ENCODE data around the gene RAC2.

DNA sequence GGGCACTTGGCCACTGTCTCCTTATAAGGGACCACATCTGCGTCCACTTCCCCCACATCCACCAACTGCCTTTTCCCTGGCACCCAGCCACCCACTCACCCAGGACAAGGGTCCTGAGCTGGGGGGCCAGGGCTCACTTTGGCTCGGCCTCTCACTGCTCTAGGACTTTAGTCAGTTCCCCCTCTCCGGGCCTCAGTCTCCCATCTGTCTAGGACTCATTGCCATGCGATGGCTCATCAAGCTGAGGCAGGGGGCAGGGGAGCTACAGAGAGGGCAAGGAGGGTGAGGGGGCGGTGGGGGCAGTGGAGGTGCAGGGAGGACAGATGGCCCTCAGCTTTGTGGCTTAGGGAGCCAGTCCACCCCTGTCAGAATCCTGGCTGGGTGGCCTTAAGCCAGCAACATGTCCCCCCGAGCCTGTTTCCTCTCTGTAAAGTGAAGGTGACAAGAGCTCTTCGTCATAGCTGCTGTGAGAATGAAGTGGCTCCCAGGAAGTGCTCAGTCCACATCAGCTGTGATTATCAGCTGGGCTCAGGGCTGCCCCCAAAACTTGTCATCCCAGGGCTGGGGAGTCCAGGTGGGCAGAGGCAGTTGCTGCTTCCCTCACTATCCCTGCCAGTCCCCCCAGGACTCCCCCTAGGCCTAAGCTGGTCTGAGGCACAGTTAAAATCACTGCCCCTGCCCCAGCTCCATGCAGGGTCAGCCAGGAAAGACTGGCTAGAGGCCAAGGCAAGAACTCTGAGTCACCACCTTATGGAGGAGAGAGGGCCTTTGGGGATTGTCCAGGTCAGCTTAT, 14.9 kb downstream of the RAC2 start:
- TF ChIP-seq, protein P1, sequence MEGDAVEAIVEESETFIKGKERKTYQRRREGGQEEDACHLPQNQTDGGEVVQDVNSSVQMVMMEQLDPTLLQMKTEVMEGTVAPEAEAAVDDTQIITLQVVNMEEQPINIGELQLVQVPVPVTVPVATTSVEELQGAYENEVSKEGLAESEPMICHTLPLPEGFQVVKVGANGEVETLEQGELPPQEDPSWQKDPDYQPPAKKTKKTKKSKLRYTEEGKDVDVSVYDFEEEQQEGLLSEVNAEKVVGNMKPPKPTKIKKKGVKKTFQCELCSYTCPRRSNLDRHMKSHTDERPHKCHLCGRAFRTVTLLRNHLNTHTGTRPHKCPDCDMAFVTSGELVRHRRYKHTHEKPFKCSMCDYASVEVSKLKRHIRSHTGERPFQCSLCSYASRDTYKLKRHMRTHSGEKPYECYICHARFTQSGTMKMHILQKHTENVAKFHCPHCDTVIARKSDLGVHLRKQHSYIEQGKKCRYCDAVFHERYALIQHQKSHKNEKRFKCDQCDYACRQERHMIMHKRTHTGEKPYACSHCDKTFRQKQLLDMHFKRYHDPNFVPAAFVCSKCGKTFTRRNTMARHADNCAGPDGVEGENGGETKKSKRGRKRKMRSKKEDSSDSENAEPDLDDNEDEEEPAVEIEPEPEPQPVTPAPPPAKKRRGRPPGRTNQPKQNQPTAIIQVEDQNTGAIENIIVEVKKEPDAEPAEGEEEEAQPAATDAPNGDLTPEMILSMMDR (IDR thresholded peaks at IDR 0.05) = no peak
- no peak for TF ChIP-seq POLR2A (IDR thresholded peaks at IDR 0.05)

All from adrenal gland (tissue), 5 donors.